HAP-1 (cell line): Measurements from ENCODE around the gene BIN2.

Experiments
- DNase-seq, 2 experiments: peaks; one replicate each; pipeline ENCODE4 v3.0.0-alpha.2; 2016 to 2020; ENCODE audit warnings: low spot score in 2 of 2
- H3K27me3 ChIP-seq: fragments of 250-450 bp; sonication (Bioruptor Pico); 2 replicates; pipeline ENCODE4 v1.5.1; 2020; ENCODE audit warnings: low read depth, mild to moderate bottlenecking, moderate library complexity
- H3K36me3 ChIP-seq: fragments of 250-450 bp; sonication (Bioruptor Pico); replicated peaks from 2 replicates; pipeline ENCODE4 v1.5.1; 2020; ENCODE audit warnings: mild to moderate bottlenecking
- H3K4me1 ChIP-seq: fragments of 250-450 bp; sonication (Bioruptor Pico); 2 replicates; pipeline ENCODE4 v1.5.1; 2020; ENCODE audit warnings: mild to moderate bottlenecking
- H3K4me3 ChIP-seq: fragments of 250-450 bp; sonication (Bioruptor Pico); 2 replicates; pipeline ENCODE4 v1.5.1; 2020; ENCODE audit warnings: mild to moderate bottlenecking, moderate library complexity
- H3K9me3 ChIP-seq: fragments of 250-450 bp; sonication (Bioruptor Pico); 2 replicates; pipeline ENCODE4 v1.5.1; 2020; ENCODE audit warnings: mild to moderate bottlenecking, moderate library complexity
- in situ Hi-C: fragments of 300-500 bp; cut with MboI; formaldehyde crosslinking; loops from 3 replicates; pipeline ENCODE4 v1.14.3; 2020; ENCODE audit warnings: low sequenced_read_pairs, inconsistent platforms, mixed read lengths

The BIN2 gene

GRCh38 chr12:51360315-51360714 is 36.3 kb upstream of the BIN2 start:
- in situ Hi-C loops, result no loop called here
- Histone ChIP-seq H3K4me3 (no peak overlapping the region), H3K27me3 (no peaks in the 10 kb centered on the region), H3K9me3 (no peaks in the 10 kb centered on the region), H3K4me1 (no peaks in the 10 kb centered on the region), H3K36me3 (no peaks in the 10 kb centered on the region; the same call in 1 of the 2 replicates)
- no peak for DNase-seq

GRCh38 chr12:51359851-51360250 is 35.9 kb upstream of the BIN2 start:
- in situ Hi-C loops, result no loop called here
- DNase-seq, result no peak
- no peaks in the 10 kb centered on the region for H3K27me3 ChIP-seq
- H3K9me3 ChIP-seq, result no peaks in the 10 kb centered on the region
- H3K4me3 ChIP-seq, result no peak overlapping the region
- no peaks in the 10 kb centered on the region; the same call in 1 of the 2 replicates for H3K36me3 ChIP-seq
- no peaks in the 10 kb centered on the region for H3K4me1 ChIP-seq

GRCh38 chr12:51358496-51358895 is 34.5 kb upstream of the BIN2 start:
- H3K4me1 ChIP-seq, result no peaks in the 10 kb centered on the region
- in situ Hi-C loops, result no loop called here
- H3K4me3 ChIP-seq, result no peak overlapping the region
- no peaks in the 10 kb centered on the region for H3K27me3 ChIP-seq
- DNase-seq, result no peak
- H3K9me3 ChIP-seq, result no peaks in the 10 kb centered on the region
- H3K36me3 ChIP-seq, result no peaks in the 10 kb centered on the region; the same call in 1 of the 2 replicates

- Histone ChIP-seq H3K36me3 (no peaks in the 10 kb centered on the region; the same call in 1 of the 2 replicates), H3K4me1 (no peaks in the 10 kb centered on the region), H3K4me3 (no peak overlapping the region), H3K9me3 (no peaks in the 10 kb centered on the region), H3K27me3 (no peaks in the 10 kb centered on the region)
- no peak for DNase-seq
- in situ Hi-C loops, result no loop called here
Measured at GRCh38 chr12:51357374-51358047, 33.5 kb upstream of the BIN2 start.

GRCh38 chr12:51351913-51352532 is 28.0 kb upstream of the BIN2 start:
- H3K4me3 ChIP-seq, result no peak overlapping the region
- H3K4me1 ChIP-seq, result no peaks in the 10 kb centered on the region
- H3K27me3 ChIP-seq, result no peaks in the 10 kb centered on the region
- no peaks in the 10 kb centered on the region for H3K36me3 ChIP-seq
- H3K9me3 ChIP-seq, result no peaks in the 10 kb centered on the region
- DNase-seq, result peak; percentile 68 to 77
- in situ Hi-C loops, result no loop called here

GRCh38 chr12:51349026-51349425 is 25.1 kb upstream of the BIN2 start:
- H3K27me3 ChIP-seq, result no peaks in the 10 kb centered on the region
- no peaks in the 10 kb centered on the region for H3K4me1 ChIP-seq
- in situ Hi-C loops, result loop anchor here (25.0 kb wide), 1 partner anchor 537 kb away; no protein-coding TSS in a partner anchor
- H3K4me3 ChIP-seq, result no peak overlapping the region
- no peak for DNase-seq
- no peaks in the 10 kb centered on the region for H3K36me3 ChIP-seq
- H3K9me3 ChIP-seq, result no peaks in the 10 kb centered on the region

GRCh38 chr12:51348116-51348515 is 24.1 kb upstream of the BIN2 start:
- H3K9me3 ChIP-seq, result no peaks in the 10 kb centered on the region
- no peaks in the 10 kb centered on the region for H3K4me1 ChIP-seq
- DNase-seq, result no peak
- no peaks in the 10 kb centered on the region for H3K27me3 ChIP-seq
- no peak overlapping the region for H3K4me3 ChIP-seq
- in situ Hi-C loops, result loop anchor here (25.0 kb wide), 1 partner anchor 536 kb away; no protein-coding TSS in a partner anchor
- no peaks in the 10 kb centered on the region for H3K36me3 ChIP-seq

GRCh38 chr12:51346581-51346980 is 22.6 kb upstream of the BIN2 start, which contains the start of gene CELA1:
TSS of gene CELA1 (minus strand) at chr12:51346679. CDS start at chr12:51346638, 41 bp downstream.
- Histone ChIP-seq H3K4me1 (no peaks in the 10 kb centered on the region), H3K36me3 (no peaks in the 10 kb centered on the region), H3K9me3 (no peaks in the 10 kb centered on the region), H3K27me3 (no peaks in the 10 kb centered on the region), H3K4me3 (no peak within 1 kb of the TSS)
- in situ Hi-C loops, result loop anchor here (25.0 kb wide), 1 partner anchor 534 kb away; no protein-coding TSS in a partner anchor
- no peak for DNase-seq

- Histone ChIP-seq H3K4me1 (no peaks in the 10 kb centered on the region; the same call in 1 of the 2 replicates), H3K9me3 (no peaks in the 10 kb centered on the region), H3K36me3 (no peaks in the 10 kb centered on the region), H3K27me3 (no peaks in the 10 kb centered on the region), H3K4me3 (no peak overlapping the region)
- in situ Hi-C loops, result loop anchor here (25.0 kb wide), 1 partner anchor 533 kb away; no protein-coding TSS in a partner anchor
- no peak for DNase-seq
Measured at GRCh38 chr12:51345681-51346080, 21.7 kb upstream of the BIN2 start.

GRCh38 chr12:51343201-51343600 is 19.2 kb upstream of the BIN2 start:
- no peaks in the 10 kb centered on the region for H3K9me3 ChIP-seq
- no peaks in the 10 kb centered on the region for H3K27me3 ChIP-seq
- H3K4me3 ChIP-seq, result no peak overlapping the region
- DNase-seq, result no peak
- in situ Hi-C loops, result loop anchor here (25.0 kb wide), 1 partner anchor 531 kb away; no protein-coding TSS in a partner anchor
- no peaks in the 10 kb centered on the region; the same call in 1 of the 2 replicates for H3K4me1 ChIP-seq
- H3K36me3 ChIP-seq, result no peaks in the 10 kb centered on the region

GRCh38 chr12:51342416-51342815 is 18.4 kb upstream of the BIN2 start:
- Histone ChIP-seq H3K9me3 (no peaks in the 10 kb centered on the region), H3K4me3 (no peak overlapping the region), H3K36me3 (no peaks in the 10 kb centered on the region), H3K27me3 (no peaks in the 10 kb centered on the region), H3K4me1 (no peaks in the 10 kb centered on the region; the same call in 1 of the 2 replicates)
- in situ Hi-C loops, result loop anchor here (25.0 kb wide), 1 partner anchor 530 kb away; no protein-coding TSS in a partner anchor
- no peak for DNase-seq

- peak; percentile 80 for DNase-seq
- Histone ChIP-seq H3K9me3 (0 out of 2 replicates have a peak, but pooled peaks cover 3% of the 10 kb centered on the region), H3K27me3 (no peaks in the 10 kb centered on the region), H3K4me3 (no peak overlapping the region), H3K4me1 (no peaks in the 10 kb centered on the region; the same call in 1 of the 2 replicates), H3K36me3 (no peaks in the 10 kb centered on the region)
- in situ Hi-C loops, result loop anchor here (25.0 kb wide), 1 partner anchor 529 kb away; no protein-coding TSS in a partner anchor
Measured at GRCh38 chr12:51341251-51342007, 17.5 kb upstream of the BIN2 start.

- H3K4me3 ChIP-seq, result no peak overlapping the region
- H3K4me1 ChIP-seq, result no peaks in the 10 kb centered on the region; the same call in 1 of the 2 replicates
- in situ Hi-C loops, result loop anchor here (25.0 kb wide), 1 partner anchor 527 kb away; no protein-coding TSS in a partner anchor
- H3K9me3 ChIP-seq, result 0 out of 2 replicates have a peak, but pooled peaks cover 3% of the 10 kb centered on the region
- no peaks in the 10 kb centered on the region for H3K27me3 ChIP-seq
- no peaks in the 10 kb centered on the region for H3K36me3 ChIP-seq
- DNase-seq, result no peak
Measured at GRCh38 chr12:51339750-51340149, 15.8 kb upstream of the BIN2 start.
